Measurements from ENCODE around the gene SLC24A4.

DNA sequence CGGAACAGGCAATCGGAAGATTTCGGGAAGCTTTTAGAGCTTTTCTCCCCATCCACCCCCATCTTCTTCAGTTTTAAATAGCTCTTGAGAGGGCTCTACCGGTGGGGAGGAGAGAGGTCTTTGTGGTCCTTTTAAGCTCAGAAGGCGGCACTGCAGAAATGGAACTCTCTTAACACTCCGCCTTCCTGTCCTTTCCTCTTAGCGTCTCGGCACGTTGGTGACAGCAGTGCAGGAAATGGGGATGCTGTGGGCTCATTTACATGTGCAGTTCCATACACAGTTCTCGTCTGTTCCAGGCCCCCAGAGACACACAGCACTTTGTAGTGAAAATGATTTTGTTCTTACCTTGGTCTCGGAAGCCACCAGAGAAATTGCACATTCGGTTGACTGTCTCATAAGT, 140.2 kb downstream of the SLC24A4 start:
- TF ChIP-seq POLR2A (IDR thresholded peaks at IDR 0.05; ENCODE audit: low read length) = no peak
- no peak for TF ChIP-seq GATA1 (IDR thresholded peaks at IDR 0.05; ENCODE audit: low read depth, low read length)
